Chondrocyte (in vitro differentiated cells): ENCODE measurements around the gene PHLDA2. TPM values are rescaled to one million over a fixed set of nuclear protein-coding genes. Genes with fewer than 3 reads are reported as not detected.

Source experiments
- DNase-seq: peaks from one replicate; pipeline ENCODE4 v3.0.0; 2021; ENCODE audit warnings: mixed read lengths, low spot score
- H3K27ac Mint-ChIP-seq: one replicate; pipeline ENCODE4 v1.8.0; 2021; ENCODE audit warnings: mild to moderate bottlenecking, moderate library complexity, mixed read lengths; ENCODE audit not compliant: unreplicated experiment
- H3K27me3 Mint-ChIP-seq: 2 replicates; pipeline ENCODE4 v1.8.0; 2021; ENCODE audit warnings: low read depth, mixed read lengths
- H3K36me3 Mint-ChIP-seq: 2 replicates; pipeline ENCODE4 v1.8.0; 2021; ENCODE audit warnings: low read depth, mixed read lengths
- H3K4me1 Mint-ChIP-seq: 2 replicates; pipeline ENCODE4 v1.8.0; 2021; ENCODE audit warnings: low read depth, mild to moderate bottlenecking, mixed read lengths
- H3K4me3 Mint-ChIP-seq: one replicate; pipeline ENCODE4 v1.8.0; 2021; ENCODE audit warnings: mild to moderate bottlenecking, moderate library complexity, mixed read lengths; ENCODE audit not compliant: unreplicated experiment
- H3K9me3 Mint-ChIP-seq: 2 replicates; pipeline ENCODE4 v1.8.0; 2021; ENCODE audit warnings: low read depth, mixed read lengths
- total RNA-seq: library from RNA; stranded (reverse); gene quantifications from 3 replicates; pipeline ENCODE4 v1.2.1, GENCODE V29; 2021
- TF ChIP-seq, protein P1 (sequence below): fragments of 200-600 bp; sonication (generic); IDR thresholded peaks from 2 replicates; pipeline ENCODE4 v1.5.0; 2021; ENCODE audit warnings: antibody characterized with exemption, mild to moderate bottlenecking, moderate library complexity

Gene PHLDA2
- total RNA-seq, 1 donor from 2014 or later: 64.4 TPM

DNA sequence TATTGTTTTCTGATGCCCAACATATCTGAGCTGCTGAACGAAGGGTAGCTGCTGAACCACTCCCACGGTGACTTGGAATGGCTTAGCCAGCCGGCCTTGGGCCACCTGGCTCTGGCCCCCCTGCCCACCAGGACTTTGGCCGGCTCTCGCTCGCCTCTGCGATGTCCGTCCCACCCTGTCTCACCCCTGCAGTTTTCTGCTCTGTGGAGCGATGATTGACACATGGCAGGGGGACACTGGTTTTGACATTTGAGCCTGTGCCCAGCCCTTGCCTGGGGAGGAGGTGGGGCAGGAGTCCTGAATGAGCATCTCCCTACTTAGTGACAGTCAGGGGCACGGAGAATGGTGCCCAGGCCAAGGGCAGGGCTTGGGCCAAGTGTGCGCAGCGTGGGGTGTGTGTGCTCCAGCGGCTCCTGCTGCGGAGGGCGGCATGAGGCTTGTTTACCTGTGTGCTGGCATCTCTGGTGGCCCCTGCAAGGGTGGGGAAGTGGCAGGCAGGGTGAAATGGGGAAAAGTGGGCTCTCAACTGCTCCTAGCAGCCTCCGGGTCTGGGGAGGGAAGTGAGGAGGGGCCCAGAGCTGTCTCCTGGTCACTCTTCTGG lies 27.9 kb downstream of the PHLDA2 start:
- Mint-ChIP-seq H3K36me3 (peaks cover 8% of the 10 kb centered on the region), H3K4me1 (peaks cover 28% of the 10 kb centered on the region), H3K9me3 (peaks cover 6% of the 10 kb centered on the region), H3K27ac (peak overlapping the region; percentile 32), H3K4me3 (peak overlapping the region; percentile 67), H3K27me3 (no peaks in the 10 kb centered on the region)
- TF ChIP-seq, protein P1, sequence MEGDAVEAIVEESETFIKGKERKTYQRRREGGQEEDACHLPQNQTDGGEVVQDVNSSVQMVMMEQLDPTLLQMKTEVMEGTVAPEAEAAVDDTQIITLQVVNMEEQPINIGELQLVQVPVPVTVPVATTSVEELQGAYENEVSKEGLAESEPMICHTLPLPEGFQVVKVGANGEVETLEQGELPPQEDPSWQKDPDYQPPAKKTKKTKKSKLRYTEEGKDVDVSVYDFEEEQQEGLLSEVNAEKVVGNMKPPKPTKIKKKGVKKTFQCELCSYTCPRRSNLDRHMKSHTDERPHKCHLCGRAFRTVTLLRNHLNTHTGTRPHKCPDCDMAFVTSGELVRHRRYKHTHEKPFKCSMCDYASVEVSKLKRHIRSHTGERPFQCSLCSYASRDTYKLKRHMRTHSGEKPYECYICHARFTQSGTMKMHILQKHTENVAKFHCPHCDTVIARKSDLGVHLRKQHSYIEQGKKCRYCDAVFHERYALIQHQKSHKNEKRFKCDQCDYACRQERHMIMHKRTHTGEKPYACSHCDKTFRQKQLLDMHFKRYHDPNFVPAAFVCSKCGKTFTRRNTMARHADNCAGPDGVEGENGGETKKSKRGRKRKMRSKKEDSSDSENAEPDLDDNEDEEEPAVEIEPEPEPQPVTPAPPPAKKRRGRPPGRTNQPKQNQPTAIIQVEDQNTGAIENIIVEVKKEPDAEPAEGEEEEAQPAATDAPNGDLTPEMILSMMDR: no peak
- DNase-seq: no peak

DNA sequence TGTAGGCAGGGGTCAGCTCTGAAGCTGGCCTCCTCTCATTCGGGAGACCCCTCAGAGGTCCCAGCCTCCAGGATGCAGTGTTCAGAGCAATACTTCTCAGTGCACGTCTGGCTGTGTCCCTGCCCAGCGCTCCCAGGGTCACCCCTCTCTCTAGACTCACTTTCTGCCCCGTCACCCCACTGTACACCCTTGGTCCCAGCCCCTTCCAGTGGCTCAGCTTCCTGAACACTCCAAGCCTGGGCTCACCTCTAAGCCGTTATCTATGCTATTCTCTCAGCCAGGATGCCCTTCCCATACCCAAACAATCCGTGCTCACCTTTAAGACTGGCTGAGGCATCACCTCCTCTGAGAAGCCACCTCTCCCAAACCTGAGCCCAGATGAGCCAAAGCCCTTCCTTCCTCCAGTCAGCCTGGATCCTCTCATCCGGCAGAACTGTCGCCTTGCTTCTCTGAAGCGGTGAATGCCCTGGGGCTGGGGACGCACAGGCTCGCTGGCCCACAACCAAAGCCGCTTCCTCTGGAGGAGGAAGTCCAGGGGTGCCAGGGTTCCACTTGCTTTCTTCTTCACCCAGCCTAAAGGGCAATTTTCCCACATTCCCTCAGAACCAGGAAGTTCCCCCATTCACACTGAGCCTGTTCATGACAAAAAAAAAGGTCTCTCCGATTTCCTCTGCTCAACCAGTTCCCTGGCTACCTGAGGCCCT lies 30.0 kb downstream of the PHLDA2 start:
- TF ChIP-seq, protein P1: no peak
- Mint-ChIP-seq H3K36me3 (no peaks in the 10 kb centered on the region), H3K27ac (peak overlapping the region; percentile 79), H3K4me1 (peaks cover 28% of the 10 kb centered on the region), H3K4me3 (no peak overlapping the region), H3K27me3 (no peaks in the 10 kb centered on the region), H3K9me3 (no peaks in the 10 kb centered on the region)
- no peak for DNase-seq

DNA sequence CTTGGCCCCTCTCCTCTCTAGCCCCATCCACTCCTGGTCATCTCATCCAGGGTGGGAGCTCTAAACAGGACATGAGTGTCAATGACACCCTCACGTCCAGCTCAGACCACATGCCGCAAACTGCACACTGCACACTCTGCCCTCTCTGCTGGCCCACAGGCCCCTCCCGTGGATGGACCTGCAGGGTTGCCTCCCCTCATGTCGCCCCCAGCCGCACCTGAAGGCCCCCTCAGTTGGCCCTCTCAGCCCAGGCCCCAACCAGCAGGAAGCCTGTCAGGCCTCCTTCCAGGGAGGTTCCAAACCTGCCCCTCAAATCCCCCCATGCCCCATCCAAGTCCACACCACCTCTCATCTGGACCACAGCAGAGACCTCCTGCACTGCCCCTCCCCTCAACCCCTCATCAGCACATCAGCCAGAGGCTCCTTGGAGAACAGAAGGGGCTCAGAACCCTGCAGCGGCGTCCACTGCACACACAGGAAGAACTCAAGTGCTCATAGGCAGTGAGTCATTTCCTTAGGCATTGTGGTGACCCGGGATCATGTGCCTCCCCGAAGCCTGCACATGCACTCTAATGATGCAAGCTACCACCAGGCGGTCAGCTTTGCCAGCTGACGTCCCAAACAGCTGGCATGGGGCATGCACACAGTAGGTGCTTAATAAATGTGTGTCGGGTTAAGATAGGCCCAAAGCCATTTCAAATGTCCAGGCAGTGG lies 30.7 kb downstream of the PHLDA2 start:
- TF ChIP-seq, protein P1: no peak
- DNase-seq: no peak
- peak overlapping the region; percentile 90 for H3K27ac Mint-ChIP-seq
- no peaks in the 10 kb centered on the region for H3K27me3 Mint-ChIP-seq
- peaks cover 24% of the 10 kb centered on the region for H3K4me1 Mint-ChIP-seq
- no peak overlapping the region for H3K4me3 Mint-ChIP-seq
- no peaks in the 10 kb centered on the region for H3K36me3 Mint-ChIP-seq
- no peaks in the 10 kb centered on the region for H3K9me3 Mint-ChIP-seq

DNA sequence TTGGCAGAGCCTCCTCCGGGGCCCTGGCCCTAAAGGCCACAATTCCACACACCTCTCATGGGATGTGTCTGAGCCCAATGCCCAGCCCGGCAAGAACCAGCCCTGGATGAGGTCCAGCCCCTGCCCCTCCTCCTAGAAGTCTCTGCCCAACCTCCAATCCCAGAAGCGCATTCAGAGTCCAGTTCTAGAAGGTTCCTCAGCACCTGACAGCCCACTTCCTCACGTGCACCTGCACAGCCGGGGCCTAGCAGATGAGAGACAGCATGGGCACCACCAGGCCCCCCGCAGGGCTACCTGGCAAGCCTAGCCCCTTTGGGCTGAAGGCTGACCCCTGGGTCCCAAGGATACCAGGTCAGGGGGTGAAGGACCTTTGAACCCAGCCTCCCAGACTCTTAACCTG lies 32.2 kb downstream of the PHLDA2 start:
- no peak overlapping the region for H3K4me3 Mint-ChIP-seq
- H3K27ac Mint-ChIP-seq: no peak overlapping the region
- no peaks in the 10 kb centered on the region for H3K27me3 Mint-ChIP-seq
- H3K36me3 Mint-ChIP-seq: no peaks in the 10 kb centered on the region
- no peaks in the 10 kb centered on the region for H3K9me3 Mint-ChIP-seq
- DNase-seq: no peak
- TF ChIP-seq, protein P1: no peak
- H3K4me1 Mint-ChIP-seq: peaks cover 30% of the 10 kb centered on the region

DNA sequence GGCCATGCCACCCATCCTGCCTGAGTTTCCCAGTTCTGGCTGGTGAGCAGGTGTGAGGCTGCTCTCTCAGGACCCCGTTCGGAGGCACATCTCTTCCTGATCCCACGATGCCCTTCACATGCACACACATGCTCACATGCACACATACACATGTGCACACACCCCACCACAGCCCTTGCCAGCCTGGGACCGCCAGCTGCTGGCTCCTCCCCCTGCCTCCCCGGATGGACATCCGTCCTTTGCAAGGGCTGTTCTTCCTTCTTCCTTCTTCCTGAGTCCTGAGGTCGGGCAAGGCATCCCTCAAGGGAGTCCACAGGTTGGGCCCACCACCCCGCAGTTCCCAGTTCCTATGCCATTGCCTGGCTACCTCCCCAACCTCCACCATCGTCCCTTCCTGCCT lies 33.2 kb downstream of the PHLDA2 start:
- H3K9me3 Mint-ChIP-seq: no peaks in the 10 kb centered on the region
- TF ChIP-seq, protein P1: no peak
- no peaks in the 10 kb centered on the region for H3K36me3 Mint-ChIP-seq
- no peak overlapping the region for H3K4me3 Mint-ChIP-seq
- H3K27ac Mint-ChIP-seq: no peak overlapping the region
- no peak for DNase-seq
- H3K27me3 Mint-ChIP-seq: no peaks in the 10 kb centered on the region
- peaks cover 33% of the 10 kb centered on the region for H3K4me1 Mint-ChIP-seq
